CD4-positive, alpha-beta memory T cell (primary cell): ENCODE results near the gene FGR. TPM values are rescaled to one million over a fixed set of nuclear protein-coding genes. Genes with fewer than 3 reads are reported as not detected.

ENCODE experiments used
- CTCF ChIA-PET: fragments of 350-600 bp; sonication (Branson Sonifier 250); formaldehyde crosslinking; loops from one replicate; lab custom pipeline; 2021; ENCODE audit warnings: inconsistent platforms; ENCODE audit not compliant: partially characterized antibody; lab: Charles Lee
- POLR2A ChIA-PET: fragments of 350-600 bp; sonication (Branson Sonifier 250); formaldehyde crosslinking; loops from one replicate; lab custom pipeline; 2021; ENCODE audit not compliant: partially characterized antibody; lab: Charles Lee
- DNase-seq, 5 donors: peaks; one replicate each; pipeline versions ENCODE4 v3.0.0 to v3.0.0-alpha.2; 2020 to 2022; ENCODE audit warnings: mixed read lengths in 1 of 5
- H3K27ac ChIP-seq: one replicate; pipeline ENCODE4 v1.7.0; 2013; ENCODE audit warnings: low read depth, low read length
- H3K27me3 ChIP-seq: 2 replicates; pipeline ENCODE4 v1.7.0; 2013; ENCODE audit warnings: mild to moderate bottlenecking, low read length, moderate library complexity; ENCODE audit not compliant: insufficient read depth
- H3K36me3 ChIP-seq: 2 replicates; pipeline ENCODE4 v1.7.0; 2013; ENCODE audit warnings: mild to moderate bottlenecking, low read length, moderate library complexity; ENCODE audit not compliant: insufficient read depth
- H3K4me1 ChIP-seq: 2 replicates; pipeline ENCODE4 v1.7.0; 2013; ENCODE audit warnings: mild to moderate bottlenecking, low read length, moderate library complexity; ENCODE audit not compliant: insufficient read depth
- H3K4me3 ChIP-seq, 2 donors: one replicate each; pipeline ENCODE4 v1.7.0; 2013; ENCODE audit warnings: low read length in 2 of 2, mild to moderate bottlenecking in 1 of 2
- H3K9me3 ChIP-seq, 2 donors: one replicate each; pipeline ENCODE4 v1.7.0; 2013; ENCODE audit warnings: low read length in 2 of 2, control low read depth in 1 of 2; ENCODE audit not compliant: control insufficient read depth in 1 of 2
- H3K27ac Mint-ChIP-seq, 7 donors: one replicate each; pipeline ENCODE4 v1.8.0; 2020 to 2021; ENCODE audit warnings: mixed read lengths in 7 of 7, mild to moderate bottlenecking in 6 of 7, inconsistent platforms in 3 of 7, moderate library complexity in 3 of 7
- H3K27me3 Mint-ChIP-seq, 2 donors: one replicate each; pipeline ENCODE4 v1.8.0; 2020 to 2021; ENCODE audit warnings: mixed read lengths in 2 of 2
- H3K36me3 Mint-ChIP-seq, 2 donors: one replicate each; pipeline ENCODE4 v1.8.0; 2020 to 2021; ENCODE audit warnings: mixed read lengths in 2 of 2, inconsistent platforms in 1 of 2, mild to moderate bottlenecking in 1 of 2
- H3K4me1 Mint-ChIP-seq, 4 donors: one replicate each; pipeline ENCODE4 v1.8.0; 2020 to 2021; ENCODE audit warnings: mixed read lengths in 4 of 4, mild to moderate bottlenecking in 1 of 4
- H3K4me3 Mint-ChIP-seq, 8 donors: one replicate each; pipeline ENCODE4 v1.8.0; 2020 to 2021; ENCODE audit warnings: mixed read lengths in 8 of 8, mild to moderate bottlenecking in 7 of 8, moderate library complexity in 6 of 8, inconsistent platforms in 3 of 8
- H3K9me3 Mint-ChIP-seq, 8 donors: one replicate each; pipeline ENCODE4 v1.8.0; 2020 to 2021; ENCODE audit warnings: mixed read lengths in 8 of 8, mild to moderate bottlenecking in 5 of 8, inconsistent platforms in 3 of 8, moderate library complexity in 1 of 8
- intact Hi-C: fragments of 100-400 bp; cut with micrococcal nuclease; formaldehyde crosslinking; loops from one replicate; pipeline ENCODE4 v1.15.1; 2023
- polyA plus RNA-seq, 2 donors: library from polyadenylated mRNA; unstranded; fragments of 300-500 nt; fragmentation: Illumina TruSeq; gene quantifications; one replicate each; pipeline ENCODE4 v1.2.3, GENCODE V29; 2021
- total RNA-seq, 2 experiments: library from RNA; stranded (reverse); gene quantifications; one replicate each; pipeline ENCODE4 v1.2.3, GENCODE V29; 2021

Gene FGR
- total and polyA plus RNA-seq, 4 experiments from 2014 or later = 0.12 to 2.9 (median 1.4) TPM

DNA sequence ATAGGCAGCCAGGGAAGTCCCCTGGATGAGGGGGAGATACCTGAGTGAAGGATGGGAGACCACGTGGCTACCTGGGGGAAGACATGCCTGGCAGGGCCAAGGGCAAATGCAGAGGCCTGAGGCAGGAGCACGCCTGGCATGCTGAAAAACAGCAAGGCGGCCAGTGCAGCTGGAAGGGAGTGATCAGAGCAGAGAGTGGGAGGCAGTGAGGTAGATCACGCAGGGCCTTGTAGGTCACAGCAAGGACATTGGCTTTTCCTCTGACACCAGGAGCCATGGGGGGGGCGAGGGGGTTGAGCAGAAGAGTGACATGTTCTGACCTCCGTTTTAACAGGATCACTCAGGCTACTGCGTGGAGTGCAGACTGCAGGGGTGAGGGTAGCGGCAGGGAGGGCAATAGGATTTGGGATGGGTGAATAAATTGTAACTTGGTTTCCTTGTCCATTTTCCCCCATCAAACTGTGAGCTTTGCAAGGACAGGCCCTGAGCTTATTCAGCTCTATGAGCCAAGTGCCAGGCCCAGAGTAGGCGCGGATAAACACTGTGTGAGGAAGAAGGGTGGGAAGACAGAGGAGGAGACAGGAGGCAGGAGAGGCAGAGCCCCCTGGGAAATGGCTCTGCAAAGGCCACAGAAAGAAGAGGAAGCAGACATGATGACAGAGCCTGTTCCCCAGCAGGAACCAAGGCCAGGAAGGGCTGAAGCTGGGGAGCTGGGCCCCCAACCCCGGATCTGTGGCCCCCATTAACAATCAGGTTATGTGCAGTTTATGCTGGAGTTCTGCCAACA is 20.4 kb upstream of the FGR start:
- peaks cover 22% of the 10 kb centered on the region for H3K4me1 ChIP-seq
- H3K4me1 Mint-ChIP-seq = peaks cover 19 to 29% (median 24%) of the 10 kb centered on the region in 4 donors
- H3K36me3 Mint-ChIP-seq = peaks cover 0 to 5% of the 10 kb centered on the region in 2 donors
- no peak for DNase-seq
- ChIA-PET POLR2A (no interaction called here), CTCF (interaction anchor here (1.6 to 1.7 kb wide), 2 partner anchors 47 to 49 kb away, joined by 4 to 6 read pairs; no protein-coding TSS in a partner anchor)
- no peaks in the 10 kb centered on the region for H3K36me3 ChIP-seq
- intact Hi-C loops = no loop called here
- H3K4me3 ChIP-seq = no peak overlapping the region
- peak overlapping the region; percentile 22 to 92 (median 75) for H3K27ac Mint-ChIP-seq
- no peak overlapping the region for H3K27ac ChIP-seq
- no peaks in the 10 kb centered on the region for H3K9me3 Mint-ChIP-seq
- H3K4me3 Mint-ChIP-seq = peak overlapping the region in 1 of 8 donors; percentile 57
- no peaks in the 10 kb centered on the region for H3K9me3 ChIP-seq
- no peaks in the 10 kb centered on the region for H3K27me3 ChIP-seq
- no peaks in the 10 kb centered on the region for H3K27me3 Mint-ChIP-seq

DNA sequence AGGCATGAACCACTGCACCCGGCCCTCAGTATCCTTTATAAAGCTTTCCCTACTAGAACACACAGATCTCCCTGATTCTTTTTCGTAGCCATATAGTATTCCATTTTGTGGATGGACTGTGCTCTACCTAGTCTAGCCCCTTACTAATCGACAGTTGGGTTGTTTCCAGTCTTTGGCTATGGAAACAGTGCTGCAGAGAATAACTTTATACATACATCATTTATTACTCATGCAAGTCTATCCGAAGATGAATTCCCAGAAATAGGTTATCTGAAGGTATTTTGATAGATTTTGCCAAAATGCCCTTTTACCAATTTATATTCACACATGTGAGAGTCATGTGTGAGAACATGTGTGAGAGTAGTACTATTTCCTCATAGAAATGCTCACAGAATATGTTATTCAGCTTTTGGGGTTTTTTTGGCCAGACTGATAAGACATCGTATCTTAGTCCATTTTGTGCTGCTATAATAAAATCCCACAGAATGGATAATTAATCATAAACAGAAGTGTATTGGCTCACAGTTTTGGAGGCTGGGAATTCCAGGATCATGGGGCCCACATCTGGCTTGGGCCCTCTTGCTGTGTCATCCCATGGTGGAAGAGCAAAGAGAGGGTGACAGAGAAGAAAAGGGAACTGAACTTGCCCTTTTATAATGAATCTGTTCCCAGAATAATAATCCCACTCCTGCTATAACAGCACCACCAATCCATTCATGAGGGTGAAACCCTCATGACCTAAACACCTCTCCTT is 17.3 kb upstream of the FGR start:
- Histone ChIP-seq H3K36me3 (no peaks in the 10 kb centered on the region), H3K4me3 (no peak overlapping the region), H3K27ac (no peak overlapping the region), H3K4me1 (peaks cover 8% of the 10 kb centered on the region), H3K9me3 (no peaks in the 10 kb centered on the region), H3K27me3 (no peaks in the 10 kb centered on the region)
- Mint-ChIP-seq H3K27me3 (no peaks in the 10 kb centered on the region), H3K9me3 (no peaks in the 10 kb centered on the region), H3K4me1 (peaks cover 5 to 14% (median 12%) of the 10 kb centered on the region in 4 donors), H3K27ac (peak overlapping the region in 1 of 7 donors; percentile 15), H3K36me3 (no peaks in the 10 kb centered on the region), H3K4me3 (no peak overlapping the region)
- intact Hi-C loops = no loop called here
- ChIA-PET CTCF (interaction anchor here (1.7 kb wide), 1 partner anchor 10 kb away, joined by 5 read pairs; no protein-coding TSS in a partner anchor), POLR2A (no interaction called here)
- DNase-seq = no peak

DNA sequence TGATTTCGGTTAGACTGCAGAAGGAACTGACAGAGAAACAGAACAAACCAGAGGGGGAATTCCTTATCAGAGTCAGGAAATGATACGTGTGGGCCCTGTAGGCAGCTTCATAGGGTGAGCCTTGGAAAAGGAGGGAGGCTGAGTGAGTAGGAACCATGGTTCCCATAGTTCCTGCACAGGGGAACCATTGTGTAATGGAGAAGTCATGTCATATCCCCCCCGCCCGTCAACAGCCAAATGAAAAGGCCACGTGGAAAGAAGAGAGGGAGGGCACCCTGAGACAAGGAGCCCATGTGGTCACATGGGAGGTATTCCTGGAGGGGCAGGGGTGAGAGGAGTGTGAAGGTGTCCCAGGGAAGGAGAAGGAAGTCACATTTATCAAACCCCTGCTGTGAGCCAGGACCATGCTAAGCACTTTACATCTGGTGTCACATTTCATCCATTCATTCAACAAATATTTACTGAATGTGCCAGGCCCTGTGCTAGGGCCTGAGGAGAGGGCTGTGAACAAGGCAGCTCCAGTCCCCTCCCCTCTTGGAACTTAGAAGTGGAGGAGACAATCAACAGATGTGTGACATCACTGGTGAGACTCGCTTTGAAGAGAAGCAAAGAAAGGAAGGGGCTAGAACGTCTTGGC is 15.7 kb upstream of the FGR start:
- no peaks in the 10 kb centered on the region for H3K9me3 Mint-ChIP-seq
- H3K4me3 Mint-ChIP-seq = no peak overlapping the region
- peak overlapping the region in 5 of 7 donors; percentile 10 to 79 (median 25) for H3K27ac Mint-ChIP-seq
- H3K27me3 ChIP-seq = no peaks in the 10 kb centered on the region
- no peak overlapping the region for H3K27ac ChIP-seq
- ChIA-PET POLR2A (interaction anchor here (1.0 to 5.5 kb wide), 3 partner anchors 11 to 42 kb away, joined by 5 to 44 read pairs (median 7); no protein-coding TSS in a partner anchor), CTCF (interaction anchor here (1.0 to 4.5 kb wide), 5 partner anchors 8 to 44 kb away, joined by 3 to 32 read pairs (median 5); no protein-coding TSS in a partner anchor)
- H3K36me3 Mint-ChIP-seq = no peaks in the 10 kb centered on the region
- no peaks in the 10 kb centered on the region for H3K9me3 ChIP-seq
- H3K4me3 ChIP-seq = no peak overlapping the region
- no peaks in the 10 kb centered on the region for H3K27me3 Mint-ChIP-seq
- intact Hi-C loops = no loop called here
- peaks cover 8% of the 10 kb centered on the region for H3K4me1 ChIP-seq
- no peaks in the 10 kb centered on the region for H3K36me3 ChIP-seq
- H3K4me1 Mint-ChIP-seq = peaks cover 5 to 14% (median 10%) of the 10 kb centered on the region in 4 donors
- no peak for DNase-seq

DNA sequence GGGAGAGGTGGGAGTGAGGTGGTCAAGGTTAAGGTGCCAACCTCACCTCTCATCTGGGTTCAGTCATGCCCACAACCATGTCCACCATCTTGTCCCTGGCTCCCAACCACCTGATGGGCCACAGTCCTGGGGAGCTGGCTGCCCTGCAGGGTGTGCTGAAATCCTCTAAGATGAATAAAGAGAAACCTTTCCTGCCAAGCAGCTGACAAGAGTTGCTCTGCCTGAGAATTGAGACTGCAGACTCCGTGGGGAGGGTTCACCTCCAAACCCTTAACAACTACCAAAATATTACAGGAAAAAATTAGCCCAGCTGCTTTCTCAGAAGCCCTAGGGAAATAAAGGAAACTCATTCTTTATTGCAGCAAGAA is 15.2 kb upstream of the FGR start:
- ChIA-PET CTCF (interaction anchor here (1.0 to 4.5 kb wide), 6 partner anchors 9 to 43 kb away, joined by 3 to 32 read pairs (median 6); no protein-coding TSS in a partner anchor), POLR2A (interaction anchor here (0.6 to 5.5 kb wide), 5 partner anchors 9 to 107 kb away, joined by 3 to 44 read pairs (median 5); no protein-coding TSS in a partner anchor)
- H3K4me3 Mint-ChIP-seq = no peak overlapping the region
- no peaks in the 10 kb centered on the region for H3K9me3 Mint-ChIP-seq
- Histone ChIP-seq H3K27ac (no peak overlapping the region), H3K9me3 (no peaks in the 10 kb centered on the region), H3K27me3 (no peaks in the 10 kb centered on the region), H3K4me1 (peaks cover 8% of the 10 kb centered on the region), H3K36me3 (no peaks in the 10 kb centered on the region), H3K4me3 (no peak overlapping the region)
- no peaks in the 10 kb centered on the region for H3K36me3 Mint-ChIP-seq
- H3K4me1 Mint-ChIP-seq = peaks cover 5 to 13% (median 10%) of the 10 kb centered on the region in 4 donors
- H3K27ac Mint-ChIP-seq = peak overlapping the region in 4 of 7 donors; percentile 10 to 79 (median 52)
- H3K27me3 Mint-ChIP-seq = no peaks in the 10 kb centered on the region
- no peak for DNase-seq
- intact Hi-C loops = no loop called here

DNA sequence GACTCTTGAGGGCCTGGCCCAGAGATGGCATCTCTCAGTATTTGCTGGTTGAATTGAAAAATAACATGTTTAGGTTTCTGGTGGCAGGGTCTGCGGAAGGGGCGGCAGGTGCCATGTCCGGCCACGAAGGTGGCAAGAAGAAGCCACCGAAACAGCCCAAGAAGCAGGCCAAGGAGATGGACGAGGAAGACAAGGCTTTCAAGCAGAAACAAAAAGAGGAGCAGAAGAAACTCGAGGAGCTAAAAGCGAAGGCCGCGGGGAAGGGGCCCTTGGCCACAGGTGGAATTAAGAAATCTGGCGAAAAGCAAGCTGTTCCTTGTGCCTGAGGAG is 14.3 kb upstream of the FGR start:
- no peaks in the 10 kb centered on the region for H3K9me3 Mint-ChIP-seq
- Histone ChIP-seq H3K27ac (no peak overlapping the region), H3K27me3 (no peaks in the 10 kb centered on the region), H3K4me1 (peaks cover 11% of the 10 kb centered on the region), H3K36me3 (no peaks in the 10 kb centered on the region), H3K4me3 (no peak overlapping the region), H3K9me3 (no peaks in the 10 kb centered on the region)
- DNase-seq = no peak
- no peak overlapping the region for H3K4me3 Mint-ChIP-seq
- peaks cover 8 to 17% (median 12%) of the 10 kb centered on the region in 4 donors for H3K4me1 Mint-ChIP-seq
- ChIA-PET CTCF (interaction anchor here (1.2 to 4.5 kb wide), 6 partner anchors 10 to 41 kb away, joined by 3 to 32 read pairs (median 6); no protein-coding TSS in a partner anchor), POLR2A (interaction anchor here (1.7 to 5.5 kb wide), 2 partner anchors 12 to 31 kb away, joined by 5 to 44 read pairs; no protein-coding TSS in a partner anchor)
- no peak overlapping the region for H3K27ac Mint-ChIP-seq
- no peaks in the 10 kb centered on the region for H3K27me3 Mint-ChIP-seq
- intact Hi-C loops = no loop called here
- H3K36me3 Mint-ChIP-seq = no peaks in the 10 kb centered on the region

DNA sequence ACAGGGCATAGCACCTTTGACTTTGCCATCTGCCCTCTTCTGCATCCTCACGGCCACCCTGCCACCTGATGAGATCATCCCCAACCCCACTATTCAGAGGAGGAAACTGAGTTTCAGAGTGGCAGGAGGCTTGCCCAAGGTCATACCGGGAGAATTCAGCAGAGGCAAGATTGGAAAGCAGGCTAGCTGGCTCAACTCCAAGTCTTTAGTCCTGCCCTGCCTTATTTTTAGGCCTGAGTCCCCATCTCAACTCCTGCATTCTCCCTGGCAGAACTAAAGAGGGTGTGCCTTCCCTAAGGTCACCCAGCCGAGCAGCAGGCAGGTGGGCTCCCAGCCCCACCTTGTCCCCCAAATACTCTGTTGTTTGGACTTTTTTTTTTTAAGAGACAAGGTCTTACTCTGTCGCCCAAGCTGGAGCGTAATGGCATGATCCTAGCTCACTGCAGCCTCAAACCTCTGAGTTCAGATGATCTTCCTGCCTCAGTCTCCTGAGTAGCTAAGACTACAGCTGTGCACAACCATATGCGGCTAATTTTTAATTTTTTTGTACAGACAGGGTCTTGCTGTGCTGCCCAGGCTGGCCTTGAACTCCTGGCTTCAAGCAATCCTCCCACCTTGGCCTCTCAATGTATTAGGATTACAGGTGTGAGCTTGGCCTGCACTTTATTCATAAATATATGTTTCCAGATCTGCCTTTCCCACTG is 13.8 kb upstream of the FGR start:
- no peak for DNase-seq
- peaks cover 16% of the 10 kb centered on the region for H3K4me1 ChIP-seq
- peaks cover 11 to 22% (median 17%) of the 10 kb centered on the region in 4 donors for H3K4me1 Mint-ChIP-seq
- H3K36me3 ChIP-seq = no peaks in the 10 kb centered on the region
- no peak overlapping the region for H3K4me3 Mint-ChIP-seq
- H3K36me3 Mint-ChIP-seq = no peaks in the 10 kb centered on the region
- no peaks in the 10 kb centered on the region for H3K9me3 ChIP-seq
- no peaks in the 10 kb centered on the region for H3K9me3 Mint-ChIP-seq
- H3K27me3 ChIP-seq = no peaks in the 10 kb centered on the region
- CTCF ChIA-PET = interaction anchor here (1.3 to 4.5 kb wide), 5 partner anchors 10 to 40 kb away, joined by 4 to 32 read pairs (median 8); no protein-coding TSS in a partner anchor
- POLR2A ChIA-PET = interaction anchor here (1.7 to 5.5 kb wide), 2 partner anchors 13 to 31 kb away, joined by 5 to 44 read pairs; no protein-coding TSS in a partner anchor
- H3K4me3 ChIP-seq = no peak overlapping the region
- H3K27ac ChIP-seq = no peak overlapping the region
- no peaks in the 10 kb centered on the region for H3K27me3 Mint-ChIP-seq
- intact Hi-C loops = no loop called here
- no peak overlapping the region for H3K27ac Mint-ChIP-seq
